Stimulated activated memory B cell treated with anti-CD40 and anti-IgM and Interleukin-4, amounts not matched to agents 10 μg/mL and 1 μg/mL and 100 μg/mL, for 72 hours (primary cell): Measurements from ENCODE around the gene CBX6.
A peak's percentile ranks its signal among the peaks of the same experiment; 100 is the strongest.

Experiments used
- ATAC-seq: fragments of 150-1000 bp; cut with Tn5 transposase; 2 replicates; pipeline ENCODE4 v1.10.0; 2021
- H3K27ac Mint-ChIP-seq: one replicate; pipeline ENCODE4 v1.8.0; 2022; ENCODE audit warnings: mild to moderate bottlenecking, mixed read lengths
- H3K27me3 Mint-ChIP-seq: one replicate; pipeline ENCODE4 v1.8.0; 2022; ENCODE audit warnings: mixed read lengths
- H3K36me3 Mint-ChIP-seq: one replicate; pipeline ENCODE4 v1.8.0; 2022; ENCODE audit warnings: mixed read lengths
- H3K4me1 Mint-ChIP-seq: one replicate; pipeline ENCODE4 v1.8.0; 2022; ENCODE audit warnings: mixed read lengths
- H3K4me3 Mint-ChIP-seq: one replicate; pipeline ENCODE4 v1.8.0; 2022; ENCODE audit warnings: mild to moderate bottlenecking, moderate library complexity, mixed read lengths
- H3K9me3 Mint-ChIP-seq: one replicate; pipeline ENCODE4 v1.8.0; 2022; ENCODE audit warnings: mixed read lengths

The CBX6 gene

DNA sequence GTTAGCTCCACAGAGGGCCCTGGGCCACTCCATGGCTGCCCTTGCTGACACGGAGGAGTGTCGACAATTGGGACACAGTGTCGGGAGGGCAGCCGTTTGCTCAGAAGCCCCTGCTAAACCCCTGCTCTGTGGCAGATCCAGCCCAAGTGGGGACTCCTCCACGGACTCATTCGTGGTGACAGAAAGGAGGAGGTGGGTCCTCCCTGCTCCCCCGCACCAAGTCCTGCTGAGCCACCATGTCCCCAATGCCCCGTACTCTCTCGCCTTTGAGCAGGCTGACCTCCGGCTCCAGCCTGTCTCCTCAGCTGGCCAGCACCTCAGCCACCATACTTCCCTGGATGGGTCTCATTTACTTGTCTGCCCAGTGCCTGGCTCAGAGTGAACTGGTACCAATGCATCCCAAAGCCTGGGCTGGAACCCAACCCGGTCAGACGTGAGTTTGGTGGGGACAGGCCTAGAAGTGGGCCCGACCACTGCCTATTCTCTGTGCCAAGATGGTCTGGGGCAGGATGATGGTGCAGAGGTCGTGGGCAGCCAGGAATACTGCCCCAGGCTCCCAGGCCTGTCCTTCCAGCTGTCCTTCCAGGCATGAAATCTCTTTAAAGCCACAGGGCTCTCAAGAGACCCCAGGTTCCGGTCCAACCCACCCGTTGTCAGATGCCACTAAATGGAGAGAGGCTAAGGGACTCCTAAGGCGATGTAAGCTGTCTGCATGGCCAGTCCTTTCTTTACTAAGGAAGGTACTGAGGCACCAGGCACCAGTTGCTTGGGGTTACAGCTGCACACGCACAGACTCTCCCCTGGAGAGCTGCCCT, 4.3 kb downstream of the CBX6 start:
- peaks cover 59% of the 10 kb centered on the region for H3K4me1 Mint-ChIP-seq
- H3K36me3 Mint-ChIP-seq = peaks cover 42% of the 10 kb centered on the region
- no peaks in the 10 kb centered on the region for H3K9me3 Mint-ChIP-seq
- no peaks in the 10 kb centered on the region for H3K27me3 Mint-ChIP-seq
- no peak overlapping the region for H3K4me3 Mint-ChIP-seq
- no peak for ATAC-seq
- no peak overlapping the region for H3K27ac Mint-ChIP-seq

DNA sequence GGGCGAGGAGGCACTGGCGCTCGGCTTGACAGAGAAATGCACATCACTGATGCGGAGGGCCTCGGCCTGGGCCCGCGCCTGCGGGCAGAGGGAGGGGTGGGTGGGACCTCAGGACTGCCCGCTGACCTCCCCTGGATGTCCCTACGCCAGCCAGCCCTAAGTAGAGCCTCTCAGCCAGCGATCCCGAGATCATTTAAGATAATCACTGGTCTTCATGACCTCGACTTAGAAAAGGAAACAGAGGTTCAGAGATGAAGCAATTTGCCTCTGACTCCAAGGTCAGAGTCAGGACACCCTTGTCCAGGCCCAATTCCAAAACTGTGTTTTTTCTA, 4.9 kb downstream of the CBX6 start:
- peaks cover 58% of the 10 kb centered on the region for H3K4me1 Mint-ChIP-seq
- H3K27ac Mint-ChIP-seq = no peak overlapping the region
- H3K4me3 Mint-ChIP-seq = no peak overlapping the region
- no peak for ATAC-seq
- no peaks in the 10 kb centered on the region for H3K9me3 Mint-ChIP-seq
- H3K27me3 Mint-ChIP-seq = no peaks in the 10 kb centered on the region
- H3K36me3 Mint-ChIP-seq = peaks cover 42% of the 10 kb centered on the region

DNA sequence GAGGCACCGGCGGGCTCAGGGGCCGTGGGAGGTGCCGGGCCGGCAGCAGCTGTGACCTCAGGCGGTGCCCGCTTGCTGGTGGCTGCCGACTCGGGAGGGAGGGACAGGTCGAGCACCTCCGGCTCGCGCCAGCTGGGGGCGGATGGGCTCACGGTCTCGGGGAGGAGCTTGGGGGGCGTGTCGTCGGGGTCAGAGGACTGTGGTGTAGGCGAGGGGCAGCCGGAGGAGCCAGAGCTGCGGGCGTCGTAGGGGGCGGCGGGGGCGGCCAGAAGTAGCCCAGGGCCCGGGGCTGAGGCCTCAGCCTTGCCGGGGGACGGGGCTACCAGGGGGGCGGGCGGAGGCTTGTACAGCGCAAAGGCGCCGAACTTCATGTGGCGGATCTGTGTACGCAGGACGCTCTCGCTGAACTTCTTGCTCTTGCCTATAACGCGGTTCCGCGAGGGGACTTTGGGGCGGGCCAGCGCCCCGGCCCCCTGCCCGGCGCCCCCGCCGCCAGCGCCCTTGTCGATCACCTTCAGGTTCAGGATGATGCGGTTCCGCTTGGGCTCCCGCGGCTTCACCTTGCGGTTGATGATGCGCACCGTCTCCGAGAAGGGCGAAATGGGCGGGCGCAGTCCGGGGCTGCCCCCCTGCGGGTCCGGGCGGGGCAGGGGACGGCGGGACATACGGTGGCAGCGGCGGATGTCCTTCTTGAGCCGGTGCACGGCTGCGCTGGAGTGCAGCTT, 5.5 kb downstream of the CBX6 start:
- Mint-ChIP-seq H3K4me3 (no peak overlapping the region), H3K27me3 (no peaks in the 10 kb centered on the region), H3K9me3 (no peaks in the 10 kb centered on the region), H3K4me1 (peaks cover 63% of the 10 kb centered on the region), H3K36me3 (peaks cover 42% of the 10 kb centered on the region), H3K27ac (no peak overlapping the region)
- no peak for ATAC-seq

DNA sequence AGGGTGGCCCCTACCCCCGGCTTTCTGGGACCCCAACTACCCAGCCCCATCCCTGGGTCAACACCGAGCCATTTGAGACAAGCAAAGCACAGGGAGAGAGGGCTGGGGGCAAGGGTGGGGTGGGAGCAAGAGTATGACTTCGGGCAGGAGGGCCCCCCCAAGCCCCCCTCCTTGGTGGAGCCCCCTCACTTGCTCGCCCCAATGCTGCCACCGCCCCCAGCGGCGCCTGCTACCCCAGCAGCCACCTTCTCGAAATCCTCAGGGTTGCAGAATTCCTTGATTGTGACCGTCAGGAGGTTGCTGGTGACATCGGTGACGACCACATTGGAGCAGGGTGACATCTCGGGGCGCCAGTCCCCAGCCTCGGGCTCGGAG, 6.0 kb downstream of the CBX6 start:
- Mint-ChIP-seq H3K4me3 (no peak overlapping the region), H3K27ac (no peak overlapping the region), H3K9me3 (no peaks in the 10 kb centered on the region), H3K27me3 (no peaks in the 10 kb centered on the region), H3K36me3 (peaks cover 36% of the 10 kb centered on the region), H3K4me1 (peaks cover 64% of the 10 kb centered on the region)
- ATAC-seq = no peak

DNA sequence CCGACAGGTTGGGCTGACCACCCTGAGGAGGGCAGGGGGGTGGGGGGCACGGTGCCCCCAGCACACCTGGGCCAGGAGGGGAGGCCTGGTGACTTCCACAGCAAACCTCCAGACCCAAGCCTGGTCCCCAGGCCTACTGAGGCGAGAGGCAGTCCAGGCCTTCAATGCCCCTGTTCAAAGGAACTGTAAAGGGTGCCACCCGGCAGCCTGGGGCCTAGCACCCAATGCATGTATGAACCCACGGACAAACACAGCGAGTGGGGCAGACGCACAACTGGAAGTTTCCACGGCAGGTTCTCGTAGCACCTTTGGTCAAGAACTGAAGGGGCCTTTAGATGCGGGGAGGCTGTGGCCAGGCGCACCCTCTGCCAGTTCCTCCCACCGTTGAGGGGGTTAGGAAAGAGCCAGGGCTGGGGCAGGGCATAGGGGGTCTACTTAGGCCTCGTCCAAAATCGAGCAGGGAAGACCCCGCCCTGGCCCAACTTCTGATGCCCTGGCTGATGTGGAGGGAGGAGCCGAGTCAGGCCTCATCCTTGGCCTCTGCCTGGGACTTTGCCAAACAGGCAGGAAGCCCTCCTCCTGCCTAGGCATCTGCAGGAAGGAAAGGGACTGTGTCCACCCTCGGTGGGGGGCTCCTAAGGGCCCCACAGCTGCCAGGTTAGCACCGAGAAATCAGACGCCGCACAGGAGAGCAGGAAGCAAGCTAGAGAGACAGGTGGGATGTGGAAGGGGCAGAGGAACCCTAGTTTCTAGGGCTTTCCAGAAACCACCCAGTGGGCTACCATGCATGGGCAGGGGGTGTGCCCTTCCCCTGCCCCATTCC, 6.6 kb downstream of the CBX6 start:
- no peak for ATAC-seq
- Mint-ChIP-seq H3K27me3 (no peaks in the 10 kb centered on the region), H3K4me3 (no peak overlapping the region), H3K4me1 (peaks cover 62% of the 10 kb centered on the region), H3K27ac (no peak overlapping the region), H3K9me3 (no peaks in the 10 kb centered on the region), H3K36me3 (peaks cover 34% of the 10 kb centered on the region)

DNA sequence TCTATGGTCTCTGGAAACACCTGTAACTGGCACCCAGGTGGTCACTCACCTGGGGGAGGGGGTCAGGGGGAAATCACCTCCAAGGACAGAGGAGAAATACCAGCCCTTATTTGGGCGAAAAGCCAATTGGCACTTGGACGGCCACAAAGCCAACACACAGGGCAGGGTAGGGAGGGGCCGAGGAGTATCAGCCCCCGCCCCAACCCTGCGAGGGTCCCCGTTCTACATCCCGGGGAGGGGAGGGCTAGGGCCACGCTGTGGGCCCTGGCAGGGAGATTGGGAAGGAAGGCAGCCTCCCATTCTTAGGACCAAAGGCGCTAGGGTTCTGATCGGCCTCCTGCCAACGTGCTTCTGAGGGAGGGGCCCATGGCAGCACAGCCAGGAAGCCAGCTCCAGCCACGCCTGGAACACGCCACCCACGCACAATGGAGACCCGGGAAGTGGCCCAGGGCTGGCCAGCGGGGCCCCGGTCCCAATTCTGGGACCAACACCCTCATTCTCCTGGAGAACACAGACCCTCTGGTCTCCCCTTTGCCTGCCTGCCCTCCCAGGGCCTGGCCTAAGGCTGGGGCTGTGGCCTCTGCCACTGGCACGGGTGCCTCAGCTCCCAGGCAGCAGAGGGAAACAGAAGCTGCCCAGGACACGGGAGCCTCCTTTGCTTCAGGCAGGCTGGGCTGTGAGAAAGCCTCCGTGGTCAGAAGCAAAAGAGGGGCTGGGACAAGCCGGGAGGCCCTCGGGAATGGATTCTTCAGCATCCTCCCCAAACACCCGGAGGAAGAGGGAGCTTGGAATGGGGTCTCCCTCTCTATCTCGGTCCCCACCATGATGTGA, 7.4 kb downstream of the CBX6 start:
- H3K27ac Mint-ChIP-seq = no peak overlapping the region
- H3K4me3 Mint-ChIP-seq = no peak overlapping the region
- H3K36me3 Mint-ChIP-seq = peaks cover 30% of the 10 kb centered on the region
- no peaks in the 10 kb centered on the region for H3K9me3 Mint-ChIP-seq
- peaks cover 2% of the 10 kb centered on the region for H3K27me3 Mint-ChIP-seq
- peaks cover 61% of the 10 kb centered on the region for H3K4me1 Mint-ChIP-seq
- no peak for ATAC-seq

DNA sequence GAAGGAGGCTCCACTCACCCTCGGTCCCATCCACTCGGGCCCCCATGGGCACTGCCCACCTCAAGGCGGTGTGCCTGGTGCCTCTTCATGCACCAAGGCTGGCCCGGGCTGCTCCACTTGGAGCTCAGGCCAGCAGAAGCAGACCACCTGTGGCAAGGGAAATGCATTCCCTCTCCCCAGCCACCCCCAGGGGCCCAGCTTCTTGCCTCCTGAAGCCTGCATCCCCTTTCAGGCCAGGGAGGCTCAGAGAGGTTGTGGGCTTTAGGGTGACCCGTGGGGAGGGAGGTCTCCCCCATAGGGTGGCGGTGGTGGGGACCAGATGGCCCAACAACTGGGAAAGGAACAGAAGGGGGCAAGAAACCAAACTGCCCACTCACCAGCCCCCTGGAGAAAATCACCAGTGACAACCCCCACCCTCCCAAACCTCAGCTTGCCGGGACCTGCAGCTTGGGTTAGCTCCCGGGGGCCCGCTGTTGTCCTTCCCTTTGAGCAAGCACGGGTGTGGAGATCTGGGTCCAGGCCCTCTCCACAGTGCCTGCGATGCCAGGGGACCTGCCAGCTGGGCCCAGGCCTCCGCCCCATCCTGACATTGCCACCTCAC, 8.4 kb downstream of the CBX6 start:
- peaks cover 27% of the 10 kb centered on the region for H3K36me3 Mint-ChIP-seq
- no peak for ATAC-seq
- H3K9me3 Mint-ChIP-seq = no peaks in the 10 kb centered on the region
- no peak overlapping the region for H3K27ac Mint-ChIP-seq
- H3K4me1 Mint-ChIP-seq = peaks cover 53% of the 10 kb centered on the region
- H3K4me3 Mint-ChIP-seq = no peak overlapping the region
- peaks cover 11% of the 10 kb centered on the region for H3K27me3 Mint-ChIP-seq

DNA sequence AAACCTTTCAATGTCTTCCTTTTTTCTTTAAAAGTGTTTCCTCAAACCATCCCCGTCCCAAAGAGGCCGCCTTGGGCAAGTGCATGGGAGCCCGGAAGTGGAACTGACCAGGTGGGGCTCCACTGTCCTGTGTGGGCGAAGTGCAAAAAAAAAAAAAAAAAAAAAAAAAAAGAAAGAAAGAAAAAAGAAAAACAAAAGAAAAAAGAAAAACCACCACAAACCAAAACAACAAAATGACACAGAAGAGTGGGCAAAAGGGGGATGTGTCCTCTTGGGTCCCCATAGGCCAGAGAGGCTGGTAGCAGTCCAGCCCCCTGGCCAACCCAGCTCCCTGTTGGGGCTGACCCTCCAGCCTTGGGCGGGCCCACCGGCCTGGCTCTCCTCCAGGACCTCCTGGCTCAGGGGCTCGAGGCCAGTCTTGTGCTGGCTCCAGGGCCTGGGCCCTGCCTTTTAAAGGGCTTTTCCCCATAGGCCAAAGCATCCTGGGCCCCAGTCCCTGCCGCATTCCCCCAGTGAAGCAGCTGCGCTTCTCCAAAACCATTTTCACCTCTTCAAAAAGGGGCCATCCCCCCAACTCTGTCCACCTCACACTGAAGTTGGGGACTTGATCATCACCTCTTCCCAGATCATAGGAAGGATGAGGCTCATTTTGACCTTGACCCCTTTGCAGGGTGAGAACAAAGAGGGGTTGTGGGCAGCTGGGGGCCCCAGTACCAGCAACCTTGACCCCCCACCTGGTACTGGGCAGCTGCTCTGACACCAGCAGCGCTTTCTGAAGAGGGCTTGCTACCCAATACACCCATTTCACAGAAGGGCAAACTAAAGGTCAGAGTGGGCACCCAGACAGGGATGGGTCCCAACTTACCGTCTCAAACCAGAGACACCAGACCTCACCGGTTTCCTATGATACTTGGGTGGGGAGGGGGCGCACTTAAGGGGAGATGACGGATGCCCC, 9.4 kb downstream of the CBX6 start:
- H3K4me3 Mint-ChIP-seq = no peak overlapping the region
- no peak overlapping the region for H3K27ac Mint-ChIP-seq
- peaks cover 21% of the 10 kb centered on the region for H3K27me3 Mint-ChIP-seq
- peaks cover 18% of the 10 kb centered on the region for H3K36me3 Mint-ChIP-seq
- H3K9me3 Mint-ChIP-seq = no peaks in the 10 kb centered on the region
- no peak for ATAC-seq
- H3K4me1 Mint-ChIP-seq = peaks cover 44% of the 10 kb centered on the region

DNA sequence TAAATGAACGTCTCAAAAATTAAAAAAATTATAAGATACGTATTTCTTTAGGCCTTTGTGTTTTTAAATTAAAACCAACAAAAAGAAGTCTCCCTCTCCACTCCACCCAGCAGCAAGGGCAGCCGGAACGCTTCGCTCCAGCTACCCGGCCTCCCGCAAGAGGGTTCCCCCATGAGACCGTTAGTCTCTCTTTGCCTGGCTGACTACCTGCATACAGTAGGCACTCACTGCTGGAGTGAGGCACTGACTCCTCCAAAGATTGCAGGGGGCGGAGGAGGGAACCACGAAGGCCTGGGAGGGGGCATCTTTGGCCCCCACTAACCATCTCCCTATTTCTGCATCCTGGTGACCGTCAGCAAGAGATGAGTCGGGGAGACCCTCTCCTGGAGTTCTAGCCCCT, 10.1 kb downstream of the CBX6 start:
- H3K9me3 Mint-ChIP-seq = no peaks in the 10 kb centered on the region
- H3K36me3 Mint-ChIP-seq = peaks cover 15% of the 10 kb centered on the region
- no peak overlapping the region for H3K4me3 Mint-ChIP-seq
- H3K27me3 Mint-ChIP-seq = peaks cover 23% of the 10 kb centered on the region
- peaks cover 43% of the 10 kb centered on the region for H3K4me1 Mint-ChIP-seq
- no peak for ATAC-seq
- no peak overlapping the region for H3K27ac Mint-ChIP-seq

DNA sequence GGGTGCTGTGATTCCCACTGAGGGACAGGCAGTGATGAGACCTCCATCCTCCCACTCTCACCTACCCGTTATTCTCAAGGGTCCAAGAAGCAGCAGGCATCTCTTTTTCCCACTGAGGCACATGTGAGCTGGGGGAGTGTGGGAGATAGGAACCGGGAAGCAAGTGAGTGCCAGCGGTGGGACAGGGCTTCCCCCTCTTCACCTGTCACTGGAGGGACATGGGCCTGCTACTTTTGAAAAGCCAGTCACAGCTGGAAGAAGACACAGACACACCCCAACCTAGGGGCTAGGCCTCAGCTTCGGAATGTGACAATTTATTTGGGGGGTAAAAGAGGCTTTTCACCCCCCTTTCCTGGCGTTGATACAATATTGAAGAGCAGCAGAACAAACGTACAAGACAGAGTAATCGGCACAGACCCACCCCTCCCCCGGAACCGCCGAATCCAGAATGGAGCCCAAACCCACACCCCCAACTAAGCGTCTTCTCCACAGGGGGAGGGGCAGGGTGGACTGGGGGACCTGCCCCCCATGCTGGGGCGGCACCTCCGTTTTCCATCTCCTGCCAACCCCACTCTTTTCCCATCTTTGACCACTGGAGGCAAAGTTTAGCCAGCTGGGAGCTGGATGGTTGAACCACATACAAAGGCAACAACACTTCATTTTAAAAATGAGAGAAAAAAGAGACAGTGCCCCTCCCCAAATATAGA, 10.7 kb downstream of the CBX6 start:
- ATAC-seq = no peak
- H3K9me3 Mint-ChIP-seq = no peaks in the 10 kb centered on the region
- H3K27me3 Mint-ChIP-seq = peaks cover 25% of the 10 kb centered on the region
- peaks cover 43% of the 10 kb centered on the region for H3K4me1 Mint-ChIP-seq
- peaks cover 15% of the 10 kb centered on the region for H3K36me3 Mint-ChIP-seq
- no peak overlapping the region for H3K4me3 Mint-ChIP-seq
- H3K27ac Mint-ChIP-seq = no peak overlapping the region

DNA sequence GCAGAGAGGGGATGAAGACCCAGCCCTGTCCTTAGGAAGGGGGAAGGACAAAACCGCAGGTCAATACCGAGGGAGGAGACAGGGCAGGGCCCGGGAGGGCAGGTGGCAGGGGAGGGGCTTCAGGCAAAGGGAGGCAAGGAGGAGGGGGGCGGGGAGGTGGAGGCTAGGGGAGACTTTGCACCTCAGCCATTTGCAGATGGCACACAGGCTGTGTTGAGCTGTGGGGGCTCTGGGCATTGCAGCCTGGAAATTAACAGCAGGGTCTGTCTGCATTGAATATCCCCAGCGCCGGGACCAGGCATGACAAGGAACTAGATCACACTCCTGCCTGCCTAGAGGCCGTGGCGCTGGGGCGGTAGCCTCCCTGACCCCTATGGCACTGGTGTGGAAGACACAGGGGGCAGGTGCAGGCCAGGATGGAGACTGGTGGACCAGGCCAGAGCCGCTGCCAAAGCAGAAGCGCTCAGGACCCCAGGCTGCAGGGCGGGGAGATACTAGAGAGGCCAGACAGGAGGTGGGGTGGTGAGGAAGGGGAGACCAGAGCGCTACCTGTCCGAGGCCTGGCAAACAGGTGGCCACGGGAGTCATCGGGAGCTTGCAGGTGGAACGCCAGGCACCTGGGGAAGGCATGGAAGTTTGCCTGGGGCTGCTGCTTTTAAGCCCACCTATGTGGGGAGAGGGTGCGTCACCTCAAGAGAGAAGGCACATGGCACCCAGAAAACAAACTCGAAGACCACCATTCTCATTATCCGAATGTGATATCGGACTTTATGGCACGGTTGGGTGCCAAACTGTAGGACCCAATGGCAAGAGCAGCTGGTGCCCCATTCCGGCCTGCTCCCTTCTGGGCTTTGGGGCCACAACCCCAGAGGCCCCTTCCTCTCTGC, 11.5 kb downstream of the CBX6 start:
- ATAC-seq = peak; percentile 7
- Mint-ChIP-seq H3K4me1 (peaks cover 43% of the 10 kb centered on the region), H3K36me3 (peaks cover 11% of the 10 kb centered on the region), H3K27ac (peak overlapping the region; percentile 31), H3K27me3 (peaks cover 33% of the 10 kb centered on the region), H3K4me3 (no peak overlapping the region), H3K9me3 (no peaks in the 10 kb centered on the region)

DNA sequence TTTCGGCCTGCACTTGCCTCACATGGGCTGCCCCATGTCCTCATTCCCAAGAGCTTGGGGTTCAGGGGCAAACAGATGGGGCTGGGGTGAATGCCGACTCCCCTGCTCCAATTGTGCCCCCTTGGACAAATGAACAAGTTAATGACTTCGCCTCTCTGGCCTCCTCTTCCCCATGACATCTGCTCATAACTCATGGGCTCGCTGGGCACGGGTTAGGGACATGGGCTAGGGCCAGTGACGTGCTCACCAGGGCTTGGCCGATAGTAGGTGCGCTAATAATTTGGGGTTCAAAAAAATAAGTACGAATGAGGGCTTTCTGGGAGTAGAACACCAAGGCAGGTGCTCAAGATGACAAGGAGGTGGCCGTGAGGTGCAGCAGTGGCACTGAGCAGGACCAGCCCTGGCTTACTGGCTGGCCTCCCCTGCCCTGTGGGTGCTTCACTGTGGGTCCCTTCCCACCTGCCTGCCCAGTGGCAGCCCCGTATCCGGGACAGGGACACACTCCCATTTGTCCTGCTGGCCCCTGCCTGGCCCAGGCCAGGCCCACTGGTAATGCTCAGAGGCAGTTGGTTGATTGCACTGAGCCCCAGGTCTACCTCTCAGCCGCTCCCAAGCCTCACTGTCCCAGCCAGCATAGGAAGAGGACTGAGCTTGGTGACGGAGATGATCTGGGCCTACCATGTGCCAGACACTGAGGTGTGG, 12.3 kb downstream of the CBX6 start:
- H3K27me3 Mint-ChIP-seq = peaks cover 40% of the 10 kb centered on the region
- H3K9me3 Mint-ChIP-seq = no peaks in the 10 kb centered on the region
- peaks cover 6% of the 10 kb centered on the region for H3K36me3 Mint-ChIP-seq
- peak; percentile 13 for ATAC-seq
- peaks cover 43% of the 10 kb centered on the region for H3K4me1 Mint-ChIP-seq
- no peak overlapping the region for H3K27ac Mint-ChIP-seq
- no peak overlapping the region for H3K4me3 Mint-ChIP-seq
